ENCODE results near the gene ZNF483.

- TF ChIP-seq CTCF (IDR thresholded peaks at IDR 0.05; ENCODE audit: borderline replicate concordance, extremely low read depth, low read length, poor library complexity, severe bottlenecking) = no peak
- no peak for TF ChIP-seq EZH2 (IDR thresholded peaks at IDR 0.05; ENCODE audit: borderline replicate concordance, low read depth, low read length, severe bottlenecking)
These were observed 10.0 kb upstream of the ZNF483 start for GRCh38 chr9:111514967-111515366.

All from DND-41 (cell line).